Breast epithelium (tissue), 4 donors: ENCODE results near the gene CPLANE2. TPM values are rescaled to one million over a fixed set of nuclear protein-coding genes. Genes with fewer than 3 reads are reported as not detected.
"Not testable (repeated sequence)": the region's sequence is repeated elsewhere in the genome, so short reads cannot be mapped to it uniquely, and the experiment has no call there.

ENCODE experiments used
- DNase-seq, 2 donors: peaks; one replicate each; pipeline ENCODE4 v3.0.0-alpha.2; 2019; ENCODE audit warnings: low spot score in 2 of 2
- H3K27ac ChIP-seq, 2 donors: fragments of 200-600 bp; sonication (generic) in 1 of 2; one replicate each; pipeline ENCODE4 v1.5.1; 2016 to 2019; ENCODE audit warnings: mild to moderate bottlenecking in 1 of 2
- H3K27me3 ChIP-seq, 2 donors: fragments of 200-600 bp; sonication (generic) in 1 of 2; one replicate each; pipeline versions ENCODE4 v1.5.1 to v1.6.0; 2017 to 2019; ENCODE audit warnings: control low read depth in 1 of 2, mild to moderate bottlenecking in 1 of 2
- H3K36me3 ChIP-seq: fragments of 200-600 bp; one replicate; pipeline ENCODE4 v1.5.1; 2019
- H3K4me1 ChIP-seq, 2 donors: fragments of 200-600 bp; sonication (generic); one replicate each; pipeline ENCODE4 v1.5.1; 2016 to 2019; ENCODE audit warnings: control low read depth in 1 of 2
- H3K4me3 ChIP-seq, 3 donors: fragments of 200-600 bp; sonication (generic); 1 replicate in 2 of 3; 2 replicates in 1 of 3; pipeline ENCODE4 v1.5.1; 2016 to 2019; ENCODE audit warnings: mild to moderate bottlenecking in 3 of 3, moderate library complexity in 2 of 3
- H3K9me3 ChIP-seq, 2 donors: fragments of 200-600 bp; sonication (generic) in 1 of 2; one replicate each; pipeline ENCODE4 v1.5.1; 2016 to 2019; ENCODE audit warnings: control low read depth in 1 of 2
- POLR2A ChIP-seq: fragments of 450-650 bp; IDR thresholded peaks from one replicate; pipeline ENCODE4 v1.6.1; 2016; ENCODE audit warnings: antibody characterized with exemption, mild to moderate bottlenecking, moderate library complexity
- POLR2AphosphoS5 ChIP-seq, 3 donors: sonication (generic); formaldehyde crosslinking; IDR thresholded peaks; one replicate each; pipeline ENCODE4 v1.6.1; 2017; ENCODE audit warnings: antibody characterized with exemption in 3 of 3
- intact Hi-C: fragments of 100-400 bp; cut with DNase I; formaldehyde crosslinking; loops from one replicate; pipeline ENCODE4 v1.15.1; 2023; ENCODE audit warnings: low total_unique reads
- total RNA-seq, 3 donors: library from RNA; depleted of rRNA; stranded (reverse); fragments of >200 nt; gene quantifications; one replicate each; pipeline ENCODE4 v1.1.0, GENCODE V29; 2016
- TF ChIP-seq, protein P1 (sequence below), 3 donors: fragments of 450-650 bp; IDR thresholded peaks; one replicate each; pipeline ENCODE4 v1.5.1; 2016 to 2017; ENCODE audit warnings: antibody characterized with exemption in 3 of 3, mild to moderate bottlenecking in 3 of 3, moderate library complexity in 3 of 3

Gene CPLANE2
- total RNA-seq, 3 donors from 2014 or later: 4.3 to 9.5 (median 8.2) TPM

DNA sequence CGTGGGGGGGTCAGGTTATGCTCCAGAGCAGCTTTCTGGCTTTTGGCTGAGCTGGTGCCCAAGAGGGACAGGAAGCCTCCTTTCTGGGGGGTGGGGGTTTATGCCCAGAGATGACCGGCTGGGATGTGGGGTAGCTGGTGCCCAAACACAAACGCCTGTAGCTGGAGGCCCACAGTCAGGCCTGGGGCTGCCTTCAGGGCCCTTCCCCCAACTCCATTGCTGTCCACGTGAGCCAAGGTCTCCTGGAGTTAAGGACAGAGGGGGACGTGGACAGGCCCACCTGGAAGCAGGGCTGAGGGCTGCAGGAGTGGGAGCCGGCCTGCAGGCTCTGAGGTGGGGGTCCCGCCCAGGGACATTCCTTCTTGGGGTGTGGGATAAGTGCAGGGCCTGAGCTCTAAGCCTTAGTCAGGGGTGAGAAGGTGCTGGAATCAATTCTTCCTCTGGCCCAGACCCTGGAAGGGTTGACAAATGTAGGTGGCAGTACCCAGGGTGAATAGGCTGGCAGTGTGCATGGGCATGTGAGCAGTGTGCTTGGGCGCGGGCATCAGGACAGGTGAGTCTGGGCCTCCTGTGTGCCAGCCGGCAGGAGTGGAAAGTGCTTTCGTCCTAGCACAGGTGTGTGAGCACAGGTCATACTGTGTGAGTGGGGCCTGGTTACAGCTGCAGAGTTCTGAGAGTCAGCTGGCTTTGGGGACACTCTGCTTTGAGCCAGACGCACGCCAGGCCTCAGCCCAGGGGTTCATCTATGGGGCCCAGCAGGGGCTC, 6.8 kb downstream of the CPLANE2 start:
- no peak overlapping the region for H3K4me3 ChIP-seq
- H3K27ac ChIP-seq: no peak overlapping the region
- H3K4me1 ChIP-seq: no peaks in the 10 kb centered on the region
- intact Hi-C loops: no loop called here
- H3K36me3 ChIP-seq: no peaks in the 10 kb centered on the region
- no peak for DNase-seq
- TF ChIP-seq, protein P1, sequence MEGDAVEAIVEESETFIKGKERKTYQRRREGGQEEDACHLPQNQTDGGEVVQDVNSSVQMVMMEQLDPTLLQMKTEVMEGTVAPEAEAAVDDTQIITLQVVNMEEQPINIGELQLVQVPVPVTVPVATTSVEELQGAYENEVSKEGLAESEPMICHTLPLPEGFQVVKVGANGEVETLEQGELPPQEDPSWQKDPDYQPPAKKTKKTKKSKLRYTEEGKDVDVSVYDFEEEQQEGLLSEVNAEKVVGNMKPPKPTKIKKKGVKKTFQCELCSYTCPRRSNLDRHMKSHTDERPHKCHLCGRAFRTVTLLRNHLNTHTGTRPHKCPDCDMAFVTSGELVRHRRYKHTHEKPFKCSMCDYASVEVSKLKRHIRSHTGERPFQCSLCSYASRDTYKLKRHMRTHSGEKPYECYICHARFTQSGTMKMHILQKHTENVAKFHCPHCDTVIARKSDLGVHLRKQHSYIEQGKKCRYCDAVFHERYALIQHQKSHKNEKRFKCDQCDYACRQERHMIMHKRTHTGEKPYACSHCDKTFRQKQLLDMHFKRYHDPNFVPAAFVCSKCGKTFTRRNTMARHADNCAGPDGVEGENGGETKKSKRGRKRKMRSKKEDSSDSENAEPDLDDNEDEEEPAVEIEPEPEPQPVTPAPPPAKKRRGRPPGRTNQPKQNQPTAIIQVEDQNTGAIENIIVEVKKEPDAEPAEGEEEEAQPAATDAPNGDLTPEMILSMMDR (IDR thresholded peaks at IDR 0.05): no peak
- TF ChIP-seq POLR2A (no peak), POLR2AphosphoS5 (IDR thresholded peaks at IDR 0.05) (no peak)
- H3K27me3 ChIP-seq: peaks cover 4 to 7% of the 10 kb centered on the region in 2 donors
- no peaks in the 10 kb centered on the region for H3K9me3 ChIP-seq

DNA sequence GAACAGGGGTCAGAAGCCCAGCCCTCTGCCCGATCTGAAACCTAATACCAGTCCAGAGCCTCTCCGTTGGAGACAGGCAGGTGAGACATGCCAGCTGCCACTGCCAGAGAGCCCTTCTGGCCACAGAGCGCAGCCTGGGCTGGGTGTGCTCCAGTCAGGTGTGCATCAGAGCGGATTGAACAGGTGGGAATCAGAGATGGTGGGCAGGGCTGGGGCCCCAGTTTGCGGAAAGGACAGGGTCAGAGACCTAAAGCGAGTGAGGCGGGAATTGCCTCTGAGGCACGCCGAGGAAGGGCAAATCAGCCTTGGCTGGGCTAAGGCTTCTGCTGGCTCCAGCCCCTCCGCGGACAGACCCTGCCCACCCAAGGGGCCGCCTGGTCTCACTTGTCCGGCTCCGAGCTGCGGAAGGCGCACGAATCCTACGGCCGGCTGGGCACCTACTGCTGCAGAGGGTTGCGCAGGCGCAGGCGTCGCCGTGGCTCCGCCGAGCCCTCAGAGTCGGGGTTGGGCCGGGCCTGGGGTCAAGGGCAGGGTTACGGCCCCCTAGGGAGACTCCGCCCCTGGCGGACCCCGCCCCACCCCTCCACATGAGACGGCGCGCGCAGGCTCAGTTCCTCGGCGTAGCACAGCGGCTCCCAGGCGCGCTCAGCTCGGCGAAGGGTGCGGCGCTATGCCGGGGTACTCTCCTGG, 10.3 kb downstream of the CPLANE2 start:
- Histone ChIP-seq H3K27ac (no peak overlapping the region), H3K4me3 (peak overlapping the region in 1 of 3 donors; percentile 47), H3K9me3 (no peaks in the 10 kb centered on the region), H3K36me3 (no peaks in the 10 kb centered on the region), H3K27me3 (peaks cover 4 to 7% of the 10 kb centered on the region in 2 donors), H3K4me1 (no peaks in the 10 kb centered on the region)
- TF ChIP-seq POLR2AphosphoS5 (IDR thresholded peaks at IDR 0.05) (no peak), POLR2A (no peak)
- TF ChIP-seq, protein P1 (IDR thresholded peaks at IDR 0.05): no peak
- no peak for DNase-seq
- intact Hi-C loops: no loop called here

DNA sequence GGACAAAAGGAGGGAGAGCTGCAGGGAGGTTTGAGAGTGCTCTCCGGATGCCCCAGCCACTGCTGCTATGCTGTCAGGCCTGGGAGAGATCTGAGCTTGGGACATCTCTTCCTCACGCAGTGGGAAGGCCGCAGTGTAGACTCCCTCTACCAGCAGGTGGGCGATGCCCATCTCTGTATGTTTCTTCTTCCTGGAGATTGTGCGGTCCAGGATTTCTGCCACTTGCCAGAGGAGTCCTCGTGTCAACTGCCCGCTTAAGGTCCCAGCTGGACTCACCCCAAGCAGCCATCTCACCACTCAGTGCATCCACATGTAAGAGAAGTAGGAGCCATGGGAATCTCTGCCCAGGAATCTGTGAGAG, 10.9 kb downstream of the CPLANE2 start:
- H3K9me3 ChIP-seq: no peaks in the 10 kb centered on the region
- H3K27ac ChIP-seq: no peak overlapping the region
- no peak for TF ChIP-seq POLR2AphosphoS5 (IDR thresholded peaks at IDR 0.05)
- TF ChIP-seq POLR2A: no peak
- TF ChIP-seq, protein P1 (IDR thresholded peaks at IDR 0.05): no peak
- DNase-seq: no peak
- H3K36me3 ChIP-seq: no peaks in the 10 kb centered on the region
- H3K27me3 ChIP-seq: peaks cover 4 to 7% of the 10 kb centered on the region in 2 donors
- intact Hi-C loops: no loop called here
- no peaks in the 10 kb centered on the region for H3K4me1 ChIP-seq
- no peak overlapping the region for H3K4me3 ChIP-seq

DNA sequence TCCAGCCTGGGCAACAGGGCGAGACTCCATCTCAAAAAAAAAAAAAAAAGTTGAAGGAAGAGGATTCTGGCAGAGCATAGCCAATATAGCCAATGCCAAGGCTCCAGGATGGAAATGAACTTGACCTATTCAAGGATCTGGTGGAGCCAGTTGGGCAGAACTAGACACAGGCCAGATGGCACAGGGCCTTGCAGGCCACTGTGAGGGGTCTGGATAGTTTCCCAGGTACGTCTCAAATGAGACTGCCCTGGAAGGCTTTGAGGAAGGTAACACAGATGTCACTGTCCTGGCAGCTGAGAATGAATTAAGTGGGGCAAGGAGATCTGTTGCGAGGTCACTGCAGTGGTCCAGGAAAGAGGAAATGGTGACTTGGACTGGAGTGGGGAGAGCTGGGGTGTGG, 12.5 kb downstream of the CPLANE2 start:
- DNase-seq: no peak
- Histone ChIP-seq H3K9me3 (no peaks in the 10 kb centered on the region), H3K4me3 (no peak overlapping the region), H3K27ac (peak overlapping the region; percentile 19 to 63), H3K36me3 (no peaks in the 10 kb centered on the region), H3K27me3 (peaks cover 4 to 7% of the 10 kb centered on the region in 2 donors), H3K4me1 (no peaks in the 10 kb centered on the region)
- intact Hi-C loops: no loop called here
- no peak for TF ChIP-seq POLR2AphosphoS5 (IDR thresholded peaks at IDR 0.05)
- no peak for TF ChIP-seq POLR2A
- TF ChIP-seq, protein P1 (IDR thresholded peaks at IDR 0.05): no peak

DNA sequence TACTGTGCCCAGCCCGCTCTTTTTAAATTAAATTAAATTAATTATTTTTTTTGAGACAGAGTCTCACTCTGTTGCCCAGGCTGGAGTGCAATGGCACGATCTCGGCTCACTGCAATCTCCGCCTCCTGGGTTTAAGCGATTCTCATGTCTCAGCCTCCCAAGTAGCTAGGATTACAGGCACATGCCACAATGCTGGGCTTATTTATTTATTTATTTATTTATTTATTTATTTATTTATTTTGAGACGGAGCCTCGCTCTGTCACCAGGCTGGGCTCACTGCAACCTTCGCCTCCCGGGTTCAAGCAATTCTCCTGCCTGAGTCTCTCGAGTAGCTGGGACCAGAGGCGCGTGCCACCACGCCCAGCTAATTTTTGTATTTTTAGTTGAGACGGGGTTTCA, 14.3 kb downstream of the CPLANE2 start:
- H3K4me1 ChIP-seq, H3K36me3 ChIP-seq, intact Hi-C loops, H3K4me3 ChIP-seq, H3K27me3 ChIP-seq, DNase-seq, H3K9me3 ChIP-seq, H3K27ac ChIP-seq: not testable (repeated sequence)
